ENCODE measurements around the gene FNDC4. TPM values are rescaled to one million over a fixed set of nuclear protein-coding genes. Genes with fewer than 3 reads are reported as not detected.

The FNDC4 gene
- total and polyA plus RNA-seq, 2 of the 8 experiments (the other 6 are each of a cell fraction or from before 2014, with no cell fraction given) = 14.1 to 14.7 TPM

GRCh38 chr2:27493948-27494283 lies 1.1 kb downstream of the FNDC4 start:
- no peak overlapping the region for H3K9ac ChIP-seq (replicated peaks in 1 of 4; ENCODE audit: extremely low read depth in 1 of 4, low read depth in 3 of 4, low read length in 3 of 4)
- no peak overlapping the region for H2BK20ac ChIP-seq (ENCODE audit: low read length)
- no peaks in the 10 kb centered on the region; a peak in 1 of 4 replicates for H3K9me3 ChIP-seq (ENCODE audit: insufficient read depth in 2 of 2, low read depth in 1 of 2, low read length in 1 of 2)
- H3K36me3 ChIP-seq (ENCODE audit: control insufficient read depth in 2 of 4, insufficient read depth in 4 of 4, low read length in 3 of 4) = no peaks in the 10 kb centered on the region
- H3K56ac ChIP-seq (replicated peaks; ENCODE audit: insufficient read length, low read depth, low read length) = no peak overlapping the region
- peak overlapping the region; percentile 70; the same call in 1 of the 2 replicates for H2AFZ ChIP-seq (ENCODE audit: low read length)
- H2BK5ac ChIP-seq (ENCODE audit: low read depth, low read length) = no peak overlapping the region
- H3K4ac ChIP-seq (replicated peaks; ENCODE audit: insufficient read length, low read depth, low read length) = no peak overlapping the region
- H4K5ac ChIP-seq (ENCODE audit: insufficient read length, low read depth, low read length) = no peak overlapping the region
- H3K27me3 ChIP-seq (replicated peaks in 1 of 4; ENCODE audit: control insufficient read depth in 3 of 4, extremely low read depth in 1 of 4, insufficient read depth in 3 of 4, low read length in 3 of 4) = peaks cover 0 to 9% (median 7%) of the 10 kb centered on the region in 4 experiments; a peak in 5 of 7 replicates
- no peaks in the 10 kb centered on the region for H4K20me1 ChIP-seq (replicated peaks in 1 of 2; ENCODE audit: control insufficient read depth in 1 of 2, insufficient read depth in 2 of 2, low read length in 2 of 2)
- H3K27ac ChIP-seq (ENCODE audit: low read depth, low read length) = no peak overlapping the region
- no peaks in the 10 kb centered on the region for H3K79me2 ChIP-seq (ENCODE audit: control insufficient read depth in 1 of 2, insufficient read depth in 2 of 2, low read length in 2 of 2)
- DNase-seq (ENCODE audit: low read depth in 1 of 2, low spot score in 2 of 2) = no peak
- H3K14ac ChIP-seq (ENCODE audit: insufficient read length) = no peak overlapping the region
- peaks cover 3 to 15% (median 4%) of the 10 kb centered on the region in 4 experiments for H3K4me1 ChIP-seq (replicated peaks in 1 of 4; ENCODE audit: control insufficient read depth in 3 of 4, insufficient read depth in 4 of 4, low read length in 3 of 4)
- peaks cover 16% of the 10 kb centered on the region for H3K23me2 ChIP-seq (ENCODE audit: low read depth, low read length)
- peak overlapping the region; percentile 52 to 96 (median 76); a peak in 5 of 8 replicates for H3K4me3 ChIP-seq (ENCODE audit: extremely low read depth in 1 of 4, insufficient read depth in 2 of 4, low read depth in 3 of 4, low read length in 4 of 4)
- H3K4me2 ChIP-seq (ENCODE audit: insufficient read depth in 1 of 2, low read depth in 2 of 2, low read length in 2 of 2) = peak overlapping the region; percentile 61 to 100
- H2BK12ac ChIP-seq (ENCODE audit: low read depth, low read length) = no peak overlapping the region
- POLR2A ChIA-PET (ENCODE audit: partially characterized antibody) = interaction anchor here (0.6 to 2.0 kb wide), 7 partner anchors 10 to 170 kb away, joined by 3 to 6 read pairs (median 4); partner anchors contain the start of genes CCDC121, GPN1, SLC4A1AP and SUPT7L
- no peak overlapping the region for H2AK5ac ChIP-seq (ENCODE audit: low read depth, low read length)
- no peaks in the 10 kb centered on the region; the same call in 1 of the 2 replicates for H3K79me1 ChIP-seq (ENCODE audit: low read depth, low read length)
- no peak overlapping the region for H3K23ac ChIP-seq (ENCODE audit: insufficient read length)
- no peak overlapping the region for H4K91ac ChIP-seq (replicated peaks; ENCODE audit: insufficient read length, low read length)
- no peak overlapping the region for H2BK15ac ChIP-seq (ENCODE audit: low read length)
- WGBS, 2 experiments (ENCODE audit: extremely low coverage in 1 of 2, insufficient coverage in 1 of 2, insufficient read length in 1 of 2, insufficient replicate concordance in 2 of 2, low coverage in 1 of 2, low lambda C conversion rate in 2 of 2, missing lambda C conversion rate in 1 of 2) = 76% methylated on average over 8 of the region's 13 CpGs; no CpG with 5 or more reads in 1 of the 2 experiments
- CTCF ChIA-PET (ENCODE audit: partially characterized antibody) = interaction anchor here (1.2 kb wide), 1 partner anchor 122 kb away, joined by 4 read pairs; no protein-coding TSS in a partner anchor
- H4K8ac ChIP-seq (ENCODE audit: extremely low read depth, insufficient read depth, low read length) = no peak overlapping the region
- H2BK120ac ChIP-seq (replicated peaks; ENCODE audit: low read depth, low read length) = no peak overlapping the region
- no peak for FAIRE-seq
- H3K18ac ChIP-seq (ENCODE audit: extremely low read depth, low read length) = no peak overlapping the region
- TF ChIP-seq ATF2 (IDR thresholded peaks at IDR 0.05; ENCODE audit: low read length) = no peak
- TF ChIP-seq RFX5 (IDR thresholded peaks at IDR 0.05; ENCODE audit: borderline replicate concordance, low read depth, low read length) = no peak
- no peak for TF ChIP-seq GTF2F1 (IDR thresholded peaks at IDR 0.05; ENCODE audit: borderline replicate concordance, low read depth, low read length)
- TF ChIP-seq CEBPB (IDR thresholded peaks at IDR 0.05; ENCODE audit: low read depth, low read length) = no peak
- no peak for TF ChIP-seq MAFK (IDR thresholded peaks at IDR 0.05; ENCODE audit: low read depth, low read length)
- no peak for TF ChIP-seq ASH2L (IDR thresholded peaks at IDR 0.05; ENCODE audit: low read length)
- no peak for TF ChIP-seq JUND (IDR thresholded peaks at IDR 0.05; ENCODE audit: low read length)
- TF ChIP-seq JUN (IDR thresholded peaks at IDR 0.05; ENCODE audit: low read depth, low read length) = no peak
- TF ChIP-seq YY1 (IDR thresholded peaks at IDR 0.05; ENCODE audit: low read depth, low read length) = no peak
- no peak for TF ChIP-seq SP1 (IDR thresholded peaks at IDR 0.05; ENCODE audit: low read depth, low read length)
- no peak for TF ChIP-seq HDAC2 (IDR thresholded peaks at IDR 0.05; ENCODE audit: borderline replicate concordance in 1 of 2, low read depth in 2 of 2, low read length in 2 of 2)
- TF ChIP-seq HDAC6 (IDR thresholded peaks at IDR 0.05; ENCODE audit: low read depth, low read length) = no peak
- TF ChIP-seq BACH1 (IDR thresholded peaks at IDR 0.05; ENCODE audit: low read length) = no peak
